ENCODE measurements around the gene DNMBP. TPM values are rescaled to one million over a fixed set of nuclear protein-coding genes. Genes with fewer than 3 reads are reported as not detected.

DNMBP gene
- total RNA-seq, 1 donor = 13.0 TPM

GRCh38 chr10:99999319-100000108, 10.2 kb downstream of the DNMBP start:
- Histone ChIP-seq H3K36me3 (ENCODE audit: insufficient read depth, low read length) (peaks cover 18% of the 10 kb centered on the region), H3K9me3 (ENCODE audit: low read depth, low read length) (no peaks in the 10 kb centered on the region), H3K4me1 (ENCODE audit: insufficient read depth, low read length) (peaks cover 24% of the 10 kb centered on the region), H3K4me3 (ENCODE audit: insufficient read depth, low read length) (no peak overlapping the region), H3K27ac (ENCODE audit: low read depth, low read length) (no peak overlapping the region), H2AFZ (ENCODE audit: low read length) (no peak overlapping the region), H3K79me2 (ENCODE audit: insufficient read depth, low read length) (peaks cover 99% of the 10 kb centered on the region), H4K20me1 (ENCODE audit: insufficient read depth, low read length) (peaks cover 13% of the 10 kb centered on the region), H3K27me3 (ENCODE audit: insufficient read depth, low read length) (no peaks in the 10 kb centered on the region), H3K4me2 (ENCODE audit: insufficient read depth, low read length) (no peak overlapping the region)
- DNase-seq (ENCODE audit: insufficient read length, low spot score, missing footprints) = no peak
- TF ChIP-seq CTCF (IDR thresholded peaks at IDR 0.05; ENCODE audit: extremely low read depth, low read depth, low read length) = no peak

DNA sequence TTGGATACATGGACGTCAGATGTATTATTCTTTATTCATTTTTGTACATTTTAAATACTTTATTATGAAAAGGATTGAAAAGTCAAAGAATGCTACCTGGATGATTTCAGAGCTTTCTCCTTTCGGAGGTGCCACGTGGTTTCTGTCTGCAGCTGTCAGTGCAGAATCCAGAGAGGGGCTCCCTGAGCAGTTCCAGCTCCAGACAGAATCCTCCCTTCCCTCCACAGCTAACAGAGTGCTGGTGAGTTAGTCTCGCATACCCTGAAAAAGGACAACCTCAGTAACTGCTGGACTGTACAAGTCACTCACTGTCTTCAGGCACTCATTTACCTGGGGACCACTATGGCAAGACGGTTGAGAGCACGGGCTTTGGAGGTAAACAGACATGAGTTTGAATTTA, 10.9 kb downstream of the DNMBP start:
- Histone ChIP-seq H4K20me1 (ENCODE audit: insufficient read depth, low read length) (peaks cover 13% of the 10 kb centered on the region), H3K27ac (ENCODE audit: low read depth, low read length) (no peak overlapping the region), H3K27me3 (ENCODE audit: insufficient read depth, low read length) (no peaks in the 10 kb centered on the region), H3K4me1 (ENCODE audit: insufficient read depth, low read length) (peaks cover 27% of the 10 kb centered on the region), H3K9me3 (ENCODE audit: low read depth, low read length) (no peaks in the 10 kb centered on the region), H3K4me3 (ENCODE audit: insufficient read depth, low read length) (no peak overlapping the region), H3K36me3 (ENCODE audit: insufficient read depth, low read length) (peaks cover 18% of the 10 kb centered on the region), H3K4me2 (ENCODE audit: insufficient read depth, low read length) (no peak overlapping the region), H2AFZ (ENCODE audit: low read length) (no peak overlapping the region), H3K79me2 (ENCODE audit: insufficient read depth, low read length) (peaks cover 99% of the 10 kb centered on the region)
- no peak for DNase-seq (ENCODE audit: insufficient read length, low spot score, missing footprints)
- no peak for TF ChIP-seq CTCF (IDR thresholded peaks at IDR 0.05; ENCODE audit: extremely low read depth, low read depth, low read length)

GRCh38 chr10:99996671-99997648, 12.8 kb downstream of the DNMBP start:
- peaks cover 28% of the 10 kb centered on the region for H3K4me1 ChIP-seq (ENCODE audit: insufficient read depth, low read length)
- peaks cover 13% of the 10 kb centered on the region for H4K20me1 ChIP-seq (ENCODE audit: insufficient read depth, low read length)
- H3K4me3 ChIP-seq (ENCODE audit: insufficient read depth, low read length) = peak overlapping the region; percentile 43
- no peaks in the 10 kb centered on the region for H3K27me3 ChIP-seq (ENCODE audit: insufficient read depth, low read length)
- H3K9me3 ChIP-seq (ENCODE audit: low read depth, low read length) = no peaks in the 10 kb centered on the region
- H3K79me2 ChIP-seq (ENCODE audit: insufficient read depth, low read length) = peaks cover 100% of the 10 kb centered on the region
- H3K27ac ChIP-seq (ENCODE audit: low read depth, low read length) = peak overlapping the region; percentile 71
- TF ChIP-seq CTCF (IDR thresholded peaks at IDR 0.05; ENCODE audit: extremely low read depth, low read depth, low read length) = no peak
- peak overlapping the region; percentile 66 for H3K4me2 ChIP-seq (ENCODE audit: insufficient read depth, low read length)
- peaks cover 18% of the 10 kb centered on the region for H3K36me3 ChIP-seq (ENCODE audit: insufficient read depth, low read length)
- peak overlapping the region; percentile 14 for H2AFZ ChIP-seq (ENCODE audit: low read length)
- no peak for DNase-seq (ENCODE audit: insufficient read length, low spot score, missing footprints)

DNA sequence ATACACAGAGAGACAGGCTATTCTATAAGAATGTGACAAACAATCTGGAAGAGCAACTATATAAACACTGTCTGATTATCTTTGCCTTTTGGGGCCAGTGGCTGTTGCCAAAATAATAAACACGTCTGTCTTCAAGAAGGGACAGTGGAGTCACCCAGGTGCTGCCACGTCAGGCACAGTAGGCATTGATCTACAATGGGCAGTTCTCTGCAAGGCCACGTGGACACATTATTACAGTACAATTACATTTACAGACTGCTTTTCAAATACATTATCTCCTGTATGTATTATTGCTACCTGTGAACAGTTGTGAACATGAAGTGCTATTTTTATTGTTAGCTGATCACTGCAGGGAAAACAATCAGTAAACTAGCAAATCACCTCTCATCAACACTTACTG, 14.0 kb downstream of the DNMBP start:
- Histone ChIP-seq H3K9me3 (ENCODE audit: low read depth, low read length) (no peaks in the 10 kb centered on the region), H3K4me3 (ENCODE audit: insufficient read depth, low read length) (no peak overlapping the region), H3K36me3 (ENCODE audit: insufficient read depth, low read length) (peaks cover 18% of the 10 kb centered on the region), H3K27me3 (ENCODE audit: insufficient read depth, low read length) (no peaks in the 10 kb centered on the region), H3K79me2 (ENCODE audit: insufficient read depth, low read length) (peaks cover 100% of the 10 kb centered on the region), H3K4me2 (ENCODE audit: insufficient read depth, low read length) (no peak overlapping the region), H3K4me1 (ENCODE audit: insufficient read depth, low read length) (peaks cover 26% of the 10 kb centered on the region), H3K27ac (ENCODE audit: low read depth, low read length) (no peak overlapping the region), H2AFZ (ENCODE audit: low read length) (no peak overlapping the region), H4K20me1 (ENCODE audit: insufficient read depth, low read length) (peaks cover 13% of the 10 kb centered on the region)
- no peak for DNase-seq (ENCODE audit: insufficient read length, low spot score, missing footprints)
- no peak for TF ChIP-seq CTCF (IDR thresholded peaks at IDR 0.05; ENCODE audit: extremely low read depth, low read depth, low read length)

Measured in osteoblast (primary cell).